ENCODE measurements around the gene SPRED2.

The SPRED2 gene

GRCh38 chr2:65442420-65443020, 10.1 kb upstream of the SPRED2 start:
- no peak for DNase-seq (ENCODE audit: low read depth)

GRCh38 chr2:65438137-65438899, 5.9 kb upstream of the SPRED2 start:
- DNase-seq (ENCODE audit: low read depth), result no peak

- DNase-seq (ENCODE audit: low read depth), result no peak
Observed at GRCh38 chr2:65437392-65438135, 5.2 kb upstream of the SPRED2 start.

- DNase-seq (ENCODE audit: low read depth), result no peak
Observed at GRCh38 chr2:65436824-65437221, 4.4 kb upstream of the SPRED2 start.

- peak; percentile 90 for DNase-seq (ENCODE audit: low read depth)
Observed at GRCh38 chr2:65436169-65436823, 3.9 kb upstream of the SPRED2 start.

- DNase-seq (ENCODE audit: low read depth), result peak; percentile 88
Observed at GRCh38 chr2:65435625-65436168, 3.3 kb upstream of the SPRED2 start.

GRCh38 chr2:65434592-65435241, 2.3 kb upstream of the SPRED2 start:
- no peak for DNase-seq (ENCODE audit: low read depth)

- peak; percentile 54 for DNase-seq (ENCODE audit: low read depth)
Observed at GRCh38 chr2:65431421-65432226, 775 bp downstream of the SPRED2 start.

- DNase-seq (ENCODE audit: low read depth), result peak; percentile 79
Observed at GRCh38 chr2:65430603-65431420, 1.6 kb downstream of the SPRED2 start.

GRCh38 chr2:65429786-65430602, 2.4 kb downstream of the SPRED2 start:
- DNase-seq (ENCODE audit: low read depth), result peak; percentile 23

GRCh38 chr2:65427532-65427931, 4.9 kb downstream of the SPRED2 start:
- no peak for DNase-seq (ENCODE audit: low read depth)

GRCh38 chr2:65425276-65425675, 7.1 kb downstream of the SPRED2 start:
- DNase-seq (ENCODE audit: low read depth), result no peak

- no peak for DNase-seq (ENCODE audit: low read depth)
Observed at GRCh38 chr2:65424391-65424790, 8.0 kb downstream of the SPRED2 start.

- DNase-seq (ENCODE audit: low read depth), result no peak
Observed at GRCh38 chr2:65421432-65421748, 11.0 kb downstream of the SPRED2 start.

- peak; percentile 83 for DNase-seq (ENCODE audit: low read depth)
Observed at GRCh38 chr2:65420712-65421431, 11.5 kb downstream of the SPRED2 start.

- no peak for DNase-seq (ENCODE audit: low read depth)
Observed at GRCh38 chr2:65417509-65418085, 14.8 kb downstream of the SPRED2 start.

- no peak for DNase-seq (ENCODE audit: low read depth)
Observed at GRCh38 chr2:65416945-65417344, 15.5 kb downstream of the SPRED2 start.

GRCh38 chr2:65416321-65416720, 16.1 kb downstream of the SPRED2 start:
- no peak for DNase-seq (ENCODE audit: low read depth)
